GM21447 (cell line): Measurements from ENCODE around the gene ADGRA1.
"Not testable (repeated sequence)": the region's sequence is repeated elsewhere in the genome, so short reads cannot be mapped to it uniquely, and the experiment has no call there.

Source experiments
- ATAC-seq: cut with Tn5 transposase; IDR thresholded peaks from one replicate; pipeline ENCODE4 v1.9.1; 2021; ENCODE audit not compliant: unreplicated experiment

The ADGRA1 gene

GRCh38 chr10:133109711-133110110, 22.0 kb downstream of the ADGRA1 start:
- ATAC-seq = no peak

- no peak for ATAC-seq
Observed at GRCh38 chr10:133110133-133110532, 22.4 kb downstream of the ADGRA1 start.

- no peak for ATAC-seq
Observed at GRCh38 chr10:133110609-133111275, 23.0 kb downstream of the ADGRA1 start.

- not testable (repeated sequence) for ATAC-seq
Observed at GRCh38 chr10:133111640-133112039, 23.9 kb downstream of the ADGRA1 start.

GRCh38 chr10:133113146-133113830, 25.6 kb downstream of the ADGRA1 start:
- no peak for ATAC-seq

- ATAC-seq = no peak
Observed at GRCh38 chr10:133113847-133114246, 26.1 kb downstream of the ADGRA1 start.

- ATAC-seq = no peak
Observed at GRCh38 chr10:133114251-133114650, 26.5 kb downstream of the ADGRA1 start.

- ATAC-seq = no peak
Observed at GRCh38 chr10:133114726-133115452, 27.2 kb downstream of the ADGRA1 start.

- ATAC-seq = no peak
Observed at GRCh38 chr10:133115453-133115842, 27.7 kb downstream of the ADGRA1 start.

- ATAC-seq = no peak
Observed at GRCh38 chr10:133115976-133116375, 28.3 kb downstream of the ADGRA1 start.

- no peak for ATAC-seq
Observed at GRCh38 chr10:133116455-133116854, 28.7 kb downstream of the ADGRA1 start.

GRCh38 chr10:133117036-133117687, 29.4 kb downstream of the ADGRA1 start:
- ATAC-seq = no peak

GRCh38 chr10:133117688-133118071, 30.0 kb downstream of the ADGRA1 start:
- no peak for ATAC-seq

GRCh38 chr10:133121479-133121878, 33.8 kb downstream of the ADGRA1 start:
- ATAC-seq = no peak

- ATAC-seq = no peak
Observed at GRCh38 chr10:133122171-133122935, 34.6 kb downstream of the ADGRA1 start.

- no peak for ATAC-seq
Observed at GRCh38 chr10:133123050-133123745, 35.5 kb downstream of the ADGRA1 start.

- no peak for ATAC-seq
Observed at GRCh38 chr10:133123746-133124356, 36.1 kb downstream of the ADGRA1 start.

- no peak for ATAC-seq
Observed at GRCh38 chr10:133124357-133125211, 36.9 kb downstream of the ADGRA1 start.

GRCh38 chr10:133125901-133126300, 38.2 kb downstream of the ADGRA1 start:
- no peak for ATAC-seq
